GM12878 (cell line): ENCODE measurements around the gene PPP1R7. TPM values are rescaled to one million over a fixed set of nuclear protein-coding genes. Genes with fewer than 3 reads are reported as not detected.

ENCODE experiments used
- ATAC-seq: fragments of 200-7000 bp; cut with Tn5 transposase; 3 replicates; pipeline ENCODE4 v1.9.1; 2020; ENCODE audit warnings: mild to moderate bottlenecking, moderate library complexity
- BruUV-seq: library from RNA; stranded (reverse); fragments of 400-500 nt; replicated peaks from 2 replicates; lab custom pipeline; 2021; lab: Mats Ljungman, UMichigan
- CTCF ChIA-PET: fragments of 300-600 bp; sonication (Branson Sonifier 250); formaldehyde crosslinking; extraction: SDS; loops from one replicate; lab custom pipeline; 2021; ENCODE audit warnings: inconsistent platforms; lab: Yijun Ruan, JAX
- POLR2A ChIA-PET: fragments of 350-600 bp; formaldehyde crosslinking; extraction: SDS; loops from one replicate; lab custom pipeline; 2021; ENCODE audit warnings: inconsistent platforms; lab: Charles Lee
- RAD21 ChIA-PET: fragments of 300-600 bp; sonication (Branson Sonifier 250); formaldehyde crosslinking; loops from one replicate; lab custom pipeline; 2023; ENCODE audit warnings: antibody characterized with exemption; ENCODE audit not compliant: unreplicated experiment; lab: Charles Lee
- SMC1A ChIA-PET: fragments of 300-600 bp; sonication (Branson Sonifier 250); formaldehyde crosslinking; loops from one replicate; lab custom pipeline; 2023; ENCODE audit not compliant: unreplicated experiment, uncharacterized antibody; lab: Charles Lee
- DNase-seq: peaks from one replicate; pipeline ENCODE4 v3.0.0-alpha.2; 2011; ENCODE audit warnings: low read depth, low spot score
- FAIRE-seq: peaks from 3 replicates; lab custom pipeline; 2011; peaks lifted over from hg19 to GRCh38; lab: Jason Lieb, UNC
- H2AFZ ChIP-seq: 2 replicates; pipeline ENCODE4 v1.6.0; 2011; ENCODE audit warnings: low read depth, low read length, control low read depth; ENCODE audit not compliant: control insufficient read depth
- H3K27ac ChIP-seq: 2 replicates; pipeline ENCODE4 v1.5.1; 2011; ENCODE audit warnings: control low read depth; ENCODE audit not compliant: control insufficient read depth, insufficient read depth
- H3K27me3 ChIP-seq, 2 experiments: replicated peaks in 1 of 2; 2 replicates each; pipeline versions ENCODE4 v1.6.0 to v1.6.1; 2011; ENCODE audit warnings: low read length in 1 of 2; ENCODE audit not compliant: control insufficient read depth in 2 of 2, insufficient read depth in 2 of 2
- H3K36me3 ChIP-seq, 2 experiments: 2 replicates each; pipeline ENCODE4 v1.5.1; 2011; ENCODE audit warnings: low read length in 1 of 2; ENCODE audit not compliant: control insufficient read depth in 2 of 2, insufficient read depth in 2 of 2
- H3K4me1 ChIP-seq: 2 replicates; pipeline ENCODE4 v1.6.1; 2011; ENCODE audit warnings: mild to moderate bottlenecking, low read length, moderate library complexity, mixed read lengths; ENCODE audit not compliant: control insufficient read depth, insufficient read depth
- H3K4me2 ChIP-seq: 2 replicates; pipeline ENCODE4 v1.6.0; 2011; ENCODE audit warnings: control low read depth; ENCODE audit not compliant: control insufficient read depth, insufficient read depth
- H3K4me3 ChIP-seq: fragments of 200-600 bp; sonication (generic); 2 replicates; pipeline ENCODE4 v1.5.1; 2016
- H3K79me2 ChIP-seq: 2 replicates; pipeline ENCODE4 v1.6.0; 2011; ENCODE audit warnings: low read length; ENCODE audit not compliant: control insufficient read depth, insufficient read depth
- H3K9ac ChIP-seq: 2 replicates; pipeline ENCODE4 v1.8.0; 2011; ENCODE audit warnings: low read length, control low read depth, mixed read lengths; ENCODE audit not compliant: control insufficient read depth, insufficient read depth
- H3K9me3 ChIP-seq: replicated peaks from 3 replicates; pipeline ENCODE4 v1.5.1; 2011; ENCODE audit warnings: mild to moderate bottlenecking, low read length; ENCODE audit not compliant: control insufficient read depth, insufficient read depth
- H4K20me1 ChIP-seq: 2 replicates; pipeline ENCODE4 v1.6.0; 2011; ENCODE audit not compliant: control insufficient read depth, insufficient read depth
- BCL11A ChIP-seq: IDR thresholded peaks from 2 replicates; pipeline ENCODE4 v1.6.1; 2011; ENCODE audit warnings: low read depth, low read length
- BRCA1 ChIP-seq: IDR thresholded peaks from 2 replicates; pipeline ENCODE4 v1.6.1; 2011; ENCODE audit warnings: low read depth, low read length, improper control_type of control experiment
- CBX3 ChIP-seq: fragments of 200-600 bp; sonication (generic); IDR thresholded peaks from 2 replicates; pipeline ENCODE4 v1.6.1; 2016; ENCODE audit warnings: low read depth, borderline replicate concordance
- CREB1 ChIP-seq: IDR thresholded peaks from 2 replicates; pipeline ENCODE4 v1.6.1; 2012; ENCODE audit warnings: low read depth, mild to moderate bottlenecking, inconsistent platforms
- EGR1 ChIP-seq, 2 experiments: IDR thresholded peaks; 1 replicate in 1 of 2; 2 replicates in 1 of 2; pipeline ENCODE4 v1.6.1; 2011 to 2012; ENCODE audit warnings: low read depth in 2 of 2, low read length in 2 of 2, borderline replicate concordance in 1 of 2, mild to moderate bottlenecking in 1 of 2, moderate library complexity in 1 of 2
- ESRRA ChIP-seq: IDR thresholded peaks from 2 replicates; pipeline ENCODE4 v1.6.1; 2012; ENCODE audit warnings: mild to moderate bottlenecking, low read length, improper control_type of control experiment
- FOXM1 ChIP-seq: IDR thresholded peaks from 2 replicates; pipeline ENCODE4 v1.6.1; 2012; ENCODE audit warnings: low read depth, mild to moderate bottlenecking, inconsistent platforms, low read length, moderate library complexity
- JUNB ChIP-seq: IDR thresholded peaks from 2 replicates; pipeline ENCODE4 v1.6.1; 2016; ENCODE audit warnings: antibody characterized with exemption, mild to moderate bottlenecking
- LARP7 ChIP-seq: fragments of 450-650 bp; IDR thresholded peaks from 2 replicates; pipeline ENCODE4 v1.6.1; 2017; ENCODE audit warnings: mild to moderate bottlenecking
- MTA2 ChIP-seq: fragments of 450-650 bp; IDR thresholded peaks from 2 replicates; pipeline ENCODE4 v1.6.1; 2016; ENCODE audit warnings: low read depth, mild to moderate bottlenecking, moderate library complexity
- NR2C1 ChIP-seq: fragments of 450-650 bp; IDR thresholded peaks from 2 replicates; pipeline ENCODE4 v1.6.1; 2017; ENCODE audit warnings: antibody characterized with exemption, mild to moderate bottlenecking, moderate library complexity
- RUNX3 ChIP-seq: IDR thresholded peaks from 2 replicates; pipeline ENCODE4 v1.6.1; 2012; ENCODE audit warnings: low read length, inconsistent platforms
- SREBF1 ChIP-seq: IDR thresholded peaks from 2 replicates; pipeline ENCODE4 v1.6.1; 2012; ENCODE audit warnings: mild to moderate bottlenecking, low read length
- SUZ12 ChIP-seq: fragments of 200-600 bp; sonication (generic); IDR thresholded peaks from one replicate; pipeline ENCODE4 v1.6.1; 2018; ENCODE audit warnings: antibody characterized with exemption, mild to moderate bottlenecking; ENCODE audit not compliant: unreplicated experiment
- TCF12 ChIP-seq: IDR thresholded peaks from 2 replicates; pipeline ENCODE4 v1.6.1; 2011; ENCODE audit warnings: low read depth, mild to moderate bottlenecking, low read length
- WGBS: methylation state at CpG from one replicate; pipeline ENCODE4 v1.1.6; 2016; ENCODE audit warnings: low lambda C conversion rate; ENCODE audit not compliant: insufficient replicate concordance, insufficient coverage; ENCODE audit errors: missing lambda C conversion rate; 5-methylcytosine and 5-hydroxymethylcytosine counted together
- in situ Hi-C: fragments of 300-500 bp; cut with MboI; formaldehyde crosslinking; loops from 9 replicates; pipeline ENCODE4 v1.14.3; 2018; ENCODE audit warnings: mixed read lengths
- intact Hi-C: fragments of 100-400 bp; cut with micrococcal nuclease; formaldehyde crosslinking; loops from one replicate; pipeline ENCODE4 v1.14.2; 2022; ENCODE audit not compliant: unreplicated experiment
- polyA plus RNA-seq, 11 experiments: library from polyadenylated mRNA; depleted of rRNA in 4 of 11; unstranded in 6 of 11; stranded (reverse) in 5 of 11; fragments of >200 nt; fragmentation: Nextera tagmentation in 4 of 11; fragmentation: Illumina TruSeq in 1 of 11; extraction: Ambion mirVana in 4 of 11; extraction: Trizol in 1 of 11; gene quantifications; 1 replicate in 1 of 11; 2 replicates in 10 of 11; pipeline versions ENCODE4 v1.2.1 to v1.2.3, GENCODE V29; 2011 to 2016; ENCODE audit warnings: inconsistent platforms in 2 of 11, missing spikeins in 2 of 11, low read depth in 1 of 11
- total RNA-seq, 4 experiments: library from RNA; depleted of rRNA in 3 of 4; stranded (reverse); fragments of >200 nt in 3 of 4; fragmentation: Illumina TruSeq in 1 of 4; extraction: Trizol in 1 of 4; gene quantifications; 2 replicates each; pipeline versions ENCODE4 v1.2.1 to v1.2.3, GENCODE V29; 2013 to 2021
- TF ChIP-seq, protein P1 (sequence below): fragments of 450-650 bp; IDR thresholded peaks from 2 replicates; pipeline ENCODE4 v1.6.1; 2017; ENCODE audit warnings: antibody characterized with exemption, mild to moderate bottlenecking, moderate library complexity
- TF ChIP-seq, protein P2 (sequence below): fragments of 450-650 bp; IDR thresholded peaks from 2 replicates; pipeline ENCODE4 v1.6.1; 2018; ENCODE audit warnings: mild to moderate bottlenecking, low read depth, moderate library complexity; ENCODE audit not compliant: partially characterized antibody
- TF ChIP-seq, protein P3 (sequence below): fragments of 450-650 bp; IDR thresholded peaks from 2 replicates; pipeline ENCODE4 v1.6.1; 2016; ENCODE audit warnings: mild to moderate bottlenecking, moderate library complexity, borderline replicate concordance

The PPP1R7 gene
- total and polyA plus RNA-seq, 10 of the 15 experiments (the other 5 are each of a cell fraction or from before 2014, with no cell fraction given), result 78.5 to 174 (median 93.7) TPM

DNA sequence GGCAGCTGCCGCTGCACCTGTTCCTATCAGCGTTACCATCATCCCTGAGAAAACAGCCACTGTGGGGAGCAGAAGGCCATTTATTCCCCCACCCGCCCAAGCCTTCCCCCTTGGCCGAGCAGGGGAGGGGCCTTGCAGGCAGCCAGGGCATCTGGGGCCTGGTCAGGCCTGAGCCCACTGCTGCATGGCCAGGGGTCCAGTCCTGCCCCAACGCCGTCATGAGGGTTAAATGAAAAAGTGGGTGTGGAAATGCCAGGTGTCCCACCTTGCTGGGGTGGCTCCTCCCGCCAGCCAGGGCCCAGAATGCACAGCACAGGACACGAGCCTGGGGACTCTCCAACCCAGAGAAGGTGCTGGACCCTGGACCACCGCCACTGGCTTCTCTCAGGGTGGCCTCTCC, 52.4 kb downstream of the PPP1R7 start:
- no peak overlapping the region for H3K27ac ChIP-seq
- no peaks in the 10 kb centered on the region for H3K79me2 ChIP-seq
- FAIRE-seq (no peak), ATAC-seq (no peak), DNase-seq (no peak)
- ChIA-PET POLR2A (no interaction called here), SMC1A (no interaction called here), RAD21 (no interaction called here), CTCF (no interaction called here)
- H3K4me3 ChIP-seq, result no peak overlapping the region
- H3K9me3 ChIP-seq, result no peaks in the 10 kb centered on the region
- H3K36me3 ChIP-seq, result no peaks in the 10 kb centered on the region
- in situ Hi-C loops, result no loop called here
- H3K4me1 ChIP-seq, result no peaks in the 10 kb centered on the region
- H3K4me2 ChIP-seq, result no peak overlapping the region
- WGBS, result 53% methylated on average over 9 of the region's 9 CpGs
- H2AFZ ChIP-seq, result no peak overlapping the region
- BruUV-seq, result no TSS peak
- intact Hi-C loops, result no loop called here
- no peaks in the 10 kb centered on the region for H3K27me3 ChIP-seq
- no peak overlapping the region for H3K9ac ChIP-seq
- no peaks in the 10 kb centered on the region for H4K20me1 ChIP-seq
- TF ChIP-seq SUZ12 (no peak), ESRRA (no peak), BCL11A (no peak), FOXM1 (no peak), LARP7 (no peak), NR2C1 (no peak), CBX3 (no peak), RUNX3 (no peak), JUNB (no peak), EGR1 (IDR thresholded peaks at IDR 0.05; ENCODE audit: borderline replicate concordance in 1 of 2, low read depth in 2 of 2, low read length in 2 of 2) (no peak), CREB1 (no peak), SREBF1 (no peak), TCF12 (no peak), MTA2 (no peak), BRCA1 (no peak)
- TF ChIP-seq, protein P1, sequence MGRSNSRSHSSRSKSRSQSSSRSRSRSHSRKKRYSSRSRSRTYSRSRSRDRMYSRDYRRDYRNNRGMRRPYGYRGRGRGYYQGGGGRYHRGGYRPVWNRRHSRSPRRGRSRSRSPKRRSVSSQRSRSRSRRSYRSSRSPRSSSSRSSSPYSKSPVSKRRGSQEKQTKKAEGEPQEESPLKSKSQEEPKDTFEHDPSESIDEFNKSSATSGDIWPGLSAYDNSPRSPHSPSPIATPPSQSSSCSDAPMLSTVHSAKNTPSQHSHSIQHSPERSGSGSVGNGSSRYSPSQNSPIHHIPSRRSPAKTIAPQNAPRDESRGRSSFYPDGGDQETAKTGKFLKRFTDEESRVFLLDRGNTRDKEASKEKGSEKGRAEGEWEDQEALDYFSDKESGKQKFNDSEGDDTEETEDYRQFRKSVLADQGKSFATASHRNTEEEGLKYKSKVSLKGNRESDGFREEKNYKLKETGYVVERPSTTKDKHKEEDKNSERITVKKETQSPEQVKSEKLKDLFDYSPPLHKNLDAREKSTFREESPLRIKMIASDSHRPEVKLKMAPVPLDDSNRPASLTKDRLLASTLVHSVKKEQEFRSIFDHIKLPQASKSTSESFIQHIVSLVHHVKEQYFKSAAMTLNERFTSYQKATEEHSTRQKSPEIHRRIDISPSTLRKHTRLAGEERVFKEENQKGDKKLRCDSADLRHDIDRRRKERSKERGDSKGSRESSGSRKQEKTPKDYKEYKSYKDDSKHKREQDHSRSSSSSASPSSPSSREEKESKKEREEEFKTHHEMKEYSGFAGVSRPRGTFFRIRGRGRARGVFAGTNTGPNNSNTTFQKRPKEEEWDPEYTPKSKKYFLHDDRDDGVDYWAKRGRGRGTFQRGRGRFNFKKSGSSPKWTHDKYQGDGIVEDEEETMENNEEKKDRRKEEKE, result no peak
- TF ChIP-seq, protein P2, sequence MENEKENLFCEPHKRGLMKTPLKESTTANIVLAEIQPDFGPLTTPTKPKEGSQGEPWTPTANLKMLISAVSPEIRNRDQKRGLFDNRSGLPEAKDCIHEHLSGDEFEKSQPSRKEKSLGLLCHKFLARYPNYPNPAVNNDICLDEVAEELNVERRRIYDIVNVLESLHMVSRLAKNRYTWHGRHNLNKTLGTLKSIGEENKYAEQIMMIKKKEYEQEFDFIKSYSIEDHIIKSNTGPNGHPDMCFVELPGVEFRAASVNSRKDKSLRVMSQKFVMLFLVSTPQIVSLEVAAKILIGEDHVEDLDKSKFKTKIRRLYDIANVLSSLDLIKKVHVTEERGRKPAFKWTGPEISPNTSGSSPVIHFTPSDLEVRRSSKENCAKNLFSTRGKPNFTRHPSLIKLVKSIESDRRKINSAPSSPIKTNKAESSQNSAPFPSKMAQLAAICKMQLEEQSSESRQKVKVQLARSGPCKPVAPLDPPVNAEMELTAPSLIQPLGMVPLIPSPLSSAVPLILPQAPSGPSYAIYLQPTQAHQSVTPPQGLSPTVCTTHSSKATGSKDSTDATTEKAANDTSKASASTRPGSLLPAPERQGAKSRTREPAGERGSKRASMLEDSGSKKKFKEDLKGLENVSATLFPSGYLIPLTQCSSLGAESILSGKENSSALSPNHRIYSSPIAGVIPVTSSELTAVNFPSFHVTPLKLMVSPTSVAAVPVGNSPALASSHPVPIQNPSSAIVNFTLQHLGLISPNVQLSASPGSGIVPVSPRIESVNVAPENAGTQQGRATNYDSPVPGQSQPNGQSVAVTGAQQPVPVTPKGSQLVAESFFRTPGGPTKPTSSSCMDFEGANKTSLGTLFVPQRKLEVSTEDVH, result no peak
- TF ChIP-seq, protein P3, sequence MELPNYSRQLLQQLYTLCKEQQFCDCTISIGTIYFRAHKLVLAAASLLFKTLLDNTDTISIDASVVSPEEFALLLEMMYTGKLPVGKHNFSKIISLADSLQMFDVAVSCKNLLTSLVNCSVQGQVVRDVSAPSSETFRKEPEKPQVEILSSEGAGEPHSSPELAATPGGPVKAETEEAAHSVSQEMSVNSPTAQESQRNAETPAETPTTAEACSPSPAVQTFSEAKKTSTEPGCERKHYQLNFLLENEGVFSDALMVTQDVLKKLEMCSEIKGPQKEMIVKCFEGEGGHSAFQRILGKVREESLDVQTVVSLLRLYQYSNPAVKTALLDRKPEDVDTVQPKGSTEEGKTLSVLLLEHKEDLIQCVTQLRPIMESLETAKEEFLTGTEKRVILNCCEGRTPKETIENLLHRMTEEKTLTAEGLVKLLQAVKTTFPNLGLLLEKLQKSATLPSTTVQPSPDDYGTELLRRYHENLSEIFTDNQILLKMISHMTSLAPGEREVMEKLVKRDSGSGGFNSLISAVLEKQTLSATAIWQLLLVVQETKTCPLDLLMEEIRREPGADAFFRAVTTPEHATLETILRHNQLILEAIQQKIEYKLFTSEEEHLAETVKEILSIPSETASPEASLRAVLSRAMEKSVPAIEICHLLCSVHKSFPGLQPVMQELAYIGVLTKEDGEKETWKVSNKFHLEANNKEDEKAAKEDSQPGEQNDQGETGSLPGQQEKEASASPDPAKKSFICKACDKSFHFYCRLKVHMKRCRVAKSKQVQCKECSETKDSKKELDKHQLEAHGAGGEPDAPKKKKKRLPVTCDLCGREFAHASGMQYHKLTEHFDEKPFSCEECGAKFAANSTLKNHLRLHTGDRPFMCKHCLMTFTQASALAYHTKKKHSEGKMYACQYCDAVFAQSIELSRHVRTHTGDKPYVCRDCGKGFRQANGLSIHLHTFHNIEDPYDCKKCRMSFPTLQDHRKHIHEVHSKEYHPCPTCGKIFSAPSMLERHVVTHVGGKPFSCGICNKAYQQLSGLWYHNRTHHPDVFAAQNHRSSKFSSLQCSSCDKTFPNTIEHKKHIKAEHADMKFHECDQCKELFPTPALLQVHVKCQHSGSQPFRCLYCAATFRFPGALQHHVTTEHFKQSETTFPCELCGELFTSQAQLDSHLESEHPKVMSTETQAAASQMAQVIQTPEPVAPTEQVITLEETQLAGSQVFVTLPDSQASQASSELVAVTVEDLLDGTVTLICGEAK, result no peak
